T-cell (primary cell): ENCODE measurements around the gene WBP2. TPM values are rescaled to one million over a fixed set of nuclear protein-coding genes. Genes with fewer than 3 reads are reported as not detected.

ENCODE experiments used
- ATAC-seq, 4 experiments: fragments of 200-7000 bp in 3 of 4; fragments of 150-1000 bp in 1 of 4; cut with Tn5 transposase; replicated peaks in 1 of 4; 1 replicate in 3 of 4; 2 replicates in 1 of 4; pipeline ENCODE4 v1.10.0; 2021; ENCODE audit warnings: moderate library complexity in 3 of 4, mild to moderate bottlenecking in 2 of 4, moderate number of reproducible peaks in 1 of 4
- CTCF ChIA-PET, 2 donors: fragments of 300-600 bp; sonication (Branson Sonifier 250); formaldehyde crosslinking; loops; one replicate each; lab custom pipeline; 2022; ENCODE audit warnings: antibody characterized with exemption in 2 of 2; lab: Charles Lee
- POLR2A ChIA-PET, 2 donors: fragments of 300-600 bp; sonication (Branson Sonifier 250); formaldehyde crosslinking; loops; one replicate each; lab custom pipeline; 2022; ENCODE audit warnings: antibody characterized with exemption in 2 of 2; lab: Charles Lee
- DNase-seq, 35 experiments: peaks; one replicate each; pipeline versions ENCODE4 v3.0.0 to v3.0.0-alpha.2; 2013 to 2023
- H3K27ac ChIP-seq: one replicate; pipeline ENCODE4 v1.5.1; 2013; ENCODE audit warnings: low read length
- H3K27me3 ChIP-seq, 2 experiments: replicated peaks in 1 of 2; 1 replicate in 1 of 2; 2 replicates in 1 of 2; pipeline versions ENCODE4 v1.6.1 to v1.7.0; 2013; ENCODE audit warnings: low read length in 1 of 2, mixed read lengths in 1 of 2; ENCODE audit not compliant: control insufficient read depth in 2 of 2, insufficient read depth in 2 of 2; ENCODE audit errors: extremely low read depth in 1 of 2
- H3K36me3 ChIP-seq, 2 donors: 1 replicate in 1 of 2; 2 replicates in 1 of 2; pipeline versions ENCODE4 v1.6.1 to v1.7.0; 2013; ENCODE audit warnings: low read length in 1 of 2; ENCODE audit not compliant: control insufficient read depth in 2 of 2, insufficient read depth in 1 of 2; ENCODE audit errors: extremely low read depth in 1 of 2
- H3K4me1 ChIP-seq, 2 experiments: 1 replicate in 1 of 2; 2 replicates in 1 of 2; pipeline versions ENCODE4 v1.6.1 to v1.7.0; 2013; ENCODE audit warnings: low read length in 2 of 2, mixed read lengths in 1 of 2; ENCODE audit not compliant: insufficient read depth in 2 of 2, control insufficient read depth in 1 of 2; ENCODE audit errors: extremely low read depth in 1 of 2
- H3K4me3 ChIP-seq, 2 donors: 1 replicate in 1 of 2; 2 replicates in 1 of 2; pipeline versions ENCODE4 v1.5.1 to v1.7.0; 2013; ENCODE audit warnings: mild to moderate bottlenecking in 2 of 2, low read length in 1 of 2, moderate library complexity in 1 of 2; ENCODE audit not compliant: control insufficient read depth in 1 of 2; ENCODE audit errors: extremely low read depth in 1 of 2
- H3K9me3 ChIP-seq: 2 replicates; pipeline ENCODE4 v1.7.0; 2013
- H3K27ac Mint-ChIP-seq, 2 donors: one replicate each; pipeline ENCODE4 v1.8.0; 2020 to 2021; ENCODE audit warnings: mild to moderate bottlenecking in 2 of 2, mixed read lengths in 2 of 2
- H3K27me3 Mint-ChIP-seq, 2 donors: one replicate each; pipeline ENCODE4 v1.8.0; 2021 to 2022; ENCODE audit warnings: mixed read lengths in 2 of 2
- H3K36me3 Mint-ChIP-seq: one replicate; pipeline ENCODE4 v1.8.0; 2021; ENCODE audit warnings: mixed read lengths
- H3K4me1 Mint-ChIP-seq, 3 donors: one replicate each; pipeline ENCODE4 v1.8.0; 2020 to 2022; ENCODE audit warnings: mixed read lengths in 3 of 3, mild to moderate bottlenecking in 1 of 3
- H3K4me3 Mint-ChIP-seq, 3 donors: one replicate each; pipeline ENCODE4 v1.8.0; 2020 to 2022; ENCODE audit warnings: mild to moderate bottlenecking in 3 of 3, mixed read lengths in 3 of 3, moderate library complexity in 3 of 3
- H3K9me3 Mint-ChIP-seq, 3 donors: one replicate each; pipeline ENCODE4 v1.8.0; 2020 to 2022; ENCODE audit warnings: mixed read lengths in 3 of 3
- WGBS: methylation state at CpG from one replicate; pipeline ENCODE4 v1.1.5; 2013; ENCODE audit warnings: missing lambda C conversion rate; ENCODE audit not compliant: insufficient coverage; 5-methylcytosine and 5-hydroxymethylcytosine counted together
- total RNA-seq, 35 experiments: library from RNA in 6 of 35; stranded (reverse) in 6 of 35; fragments of 120-200 nt in 1 of 35; gene quantifications; one replicate each; pipeline versions ENCODE4 v1.2.1 to v1.2.4 and lab custom pipeline; 2013 to 2026

The WBP2 gene
- total RNA-seq, 5 donors from 2014 or later (not counting 1 experiment from before 2014, with no cell fraction given), result 91.4 to 158 (median 138) TPM

- no peaks in the 10 kb centered on the region for H3K27me3 ChIP-seq
- H3K27ac ChIP-seq, result no peak overlapping the region
- ChIA-PET POLR2A (no interaction called here), CTCF (no interaction called here)
- peaks cover 57 to 81% of the 10 kb centered on the region in 2 donors for H3K36me3 ChIP-seq
- H3K27ac Mint-ChIP-seq, result no peak overlapping the region
- no peaks in the 10 kb centered on the region for H3K9me3 Mint-ChIP-seq
- peaks cover 24% of the 10 kb centered on the region for H3K36me3 Mint-ChIP-seq
- no peaks in the 10 kb centered on the region for H3K9me3 ChIP-seq
- H3K4me1 Mint-ChIP-seq, result peaks cover 16 to 18% (median 17%) of the 10 kb centered on the region in 3 donors
- WGBS, result 84% methylated on average over 11 of the region's 16 CpGs
- no peak overlapping the region for H3K4me3 ChIP-seq
- H3K4me1 ChIP-seq, result peaks cover 2 to 23% of the 10 kb centered on the region in 2 experiments
- no peak overlapping the region for H3K4me3 Mint-ChIP-seq
- H3K27me3 Mint-ChIP-seq, result no peaks in the 10 kb centered on the region
- ATAC-seq, result no peak
- DNase-seq, result no peak
Measured at GRCh38 chr17:75819678-75820077, 35.5 kb downstream of the WBP2 start.

- Histone ChIP-seq H3K27ac (no peak overlapping the region), H3K4me1 (peaks cover 2 to 23% of the 10 kb centered on the region in 2 experiments), H3K4me3 (no peak overlapping the region), H3K36me3 (peaks cover 62 to 80% of the 10 kb centered on the region in 2 donors), H3K27me3 (no peaks in the 10 kb centered on the region), H3K9me3 (no peaks in the 10 kb centered on the region)
- POLR2A ChIA-PET, result no interaction called here
- no peaks in the 10 kb centered on the region for H3K9me3 Mint-ChIP-seq
- H3K4me1 Mint-ChIP-seq, result peaks cover 16 to 18% (median 17%) of the 10 kb centered on the region in 3 donors
- peaks cover 24% of the 10 kb centered on the region for H3K36me3 Mint-ChIP-seq
- ATAC-seq, result no peak
- peak overlapping the region in 1 of 2 donors; percentile 74 for H3K27ac Mint-ChIP-seq
- no peak for DNase-seq
- 97% methylated on average over 4 of the region's 7 CpGs for WGBS
- no peaks in the 10 kb centered on the region for H3K27me3 Mint-ChIP-seq
- CTCF ChIA-PET, result no interaction called here
- no peak overlapping the region for H3K4me3 Mint-ChIP-seq
Measured at GRCh38 chr17:75819116-75819515, 36.0 kb downstream of the WBP2 start.

DNA sequence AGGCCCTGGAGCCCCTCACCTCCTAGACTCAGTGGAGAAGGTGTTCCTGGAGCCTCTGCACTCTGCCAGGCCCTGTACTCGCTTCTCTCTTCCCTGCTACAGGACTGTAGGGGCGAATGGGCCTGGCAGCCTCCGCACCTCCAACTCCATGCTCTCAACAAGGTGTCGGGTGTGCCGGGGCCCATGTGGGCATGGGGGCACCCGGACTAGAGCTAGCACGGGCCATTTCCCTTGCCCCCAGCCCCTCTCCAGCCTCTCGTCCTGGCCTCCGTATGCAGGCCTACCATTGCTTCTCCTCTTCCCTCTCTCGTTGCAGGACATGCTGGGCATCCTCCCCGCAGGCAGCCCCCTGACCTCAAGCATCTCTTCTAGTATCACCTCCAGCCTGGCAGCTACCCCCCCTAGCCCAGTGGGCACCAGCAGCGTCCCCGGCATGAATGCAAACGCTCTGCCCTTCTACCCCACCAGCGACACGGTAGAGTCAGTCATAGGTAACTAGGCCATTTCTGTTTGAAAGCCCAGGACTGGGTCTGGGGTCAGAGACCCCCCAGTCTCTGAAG lies 36.7 kb downstream of the WBP2 start:
- H3K4me1 ChIP-seq, result peaks cover 2 to 23% of the 10 kb centered on the region in 2 experiments
- no peaks in the 10 kb centered on the region for H3K9me3 ChIP-seq
- H3K36me3 Mint-ChIP-seq, result peaks cover 24% of the 10 kb centered on the region
- H3K9me3 Mint-ChIP-seq, result no peaks in the 10 kb centered on the region
- ATAC-seq (no peak), DNase-seq (no peak)
- peak overlapping the region in 1 of 2 donors; percentile 74 for H3K27ac Mint-ChIP-seq
- 97% methylated on average over 15 of the region's 16 CpGs for WGBS
- no peak overlapping the region for H3K27ac ChIP-seq
- H3K4me3 ChIP-seq, result no peak overlapping the region
- H3K27me3 Mint-ChIP-seq, result no peaks in the 10 kb centered on the region
- ChIA-PET CTCF (no interaction called here), POLR2A (no interaction called here)
- no peaks in the 10 kb centered on the region for H3K27me3 ChIP-seq
- H3K36me3 ChIP-seq, result peaks cover 56 to 80% of the 10 kb centered on the region in 2 donors
- H3K4me1 Mint-ChIP-seq, result peaks cover 16 to 18% (median 17%) of the 10 kb centered on the region in 3 donors
- H3K4me3 Mint-ChIP-seq, result no peak overlapping the region

GRCh38 chr17:75817571-75817970 lies 37.6 kb downstream of the WBP2 start:
- Mint-ChIP-seq H3K27ac (no peak overlapping the region), H3K36me3 (peaks cover 27% of the 10 kb centered on the region), H3K4me1 (peaks cover 16 to 18% (median 17%) of the 10 kb centered on the region in 3 donors), H3K4me3 (no peak overlapping the region), H3K27me3 (no peaks in the 10 kb centered on the region), H3K9me3 (no peaks in the 10 kb centered on the region)
- no peaks in the 10 kb centered on the region for H3K9me3 ChIP-seq
- 99% methylated on average over 6 of the region's 6 CpGs for WGBS
- ATAC-seq, result no peak
- POLR2A ChIA-PET, result interaction anchor here in 1 of 2 donors (0.5 kb wide), 1 partner anchor 29 kb away, joined by 3 read pairs; no protein-coding TSS in a partner anchor
- CTCF ChIA-PET, result no interaction called here
- no peak overlapping the region for H3K27ac ChIP-seq
- no peaks in the 10 kb centered on the region for H3K27me3 ChIP-seq
- DNase-seq, result no peak
- no peak overlapping the region for H3K4me3 ChIP-seq
- peaks cover 52 to 80% of the 10 kb centered on the region in 2 donors for H3K36me3 ChIP-seq
- H3K4me1 ChIP-seq, result peaks cover 2 to 16% of the 10 kb centered on the region in 2 experiments

DNA sequence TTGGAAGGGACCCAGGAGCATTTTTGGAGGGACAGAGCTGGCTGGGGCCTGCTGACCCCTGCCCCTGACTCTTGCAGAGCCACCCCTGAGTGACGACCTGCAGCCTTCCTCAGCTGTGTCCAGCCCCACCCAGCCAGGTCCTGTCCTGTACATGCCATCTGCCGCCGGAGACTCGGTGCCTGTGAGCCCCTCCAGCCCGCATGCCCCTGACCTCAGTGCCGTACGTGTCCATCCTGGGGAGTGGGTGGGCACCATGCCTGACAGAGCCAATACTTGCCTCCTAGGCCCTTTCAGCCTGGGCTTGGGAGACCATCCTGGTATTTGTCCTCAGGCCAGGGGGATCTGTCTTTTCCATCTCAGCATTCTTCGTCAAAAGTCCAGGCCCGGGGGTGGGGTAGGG lies 38.4 kb downstream of the WBP2 start:
- no peaks in the 10 kb centered on the region for H3K9me3 Mint-ChIP-seq
- H3K4me1 ChIP-seq, result peaks cover 1 to 7% of the 10 kb centered on the region in 2 experiments
- no peak overlapping the region for H3K27ac ChIP-seq
- peaks cover 55 to 85% of the 10 kb centered on the region in 2 donors for H3K36me3 ChIP-seq
- H3K36me3 Mint-ChIP-seq, result peaks cover 30% of the 10 kb centered on the region
- CTCF ChIA-PET, result no interaction called here
- peaks cover 8 to 10% (median 8%) of the 10 kb centered on the region in 3 donors for H3K4me1 Mint-ChIP-seq
- no peak for ATAC-seq
- H3K9me3 ChIP-seq, result no peaks in the 10 kb centered on the region
- over 99% methylated on average over 9 of the region's 9 CpGs for WGBS
- no peaks in the 10 kb centered on the region for H3K27me3 ChIP-seq
- no peak overlapping the region for H3K4me3 Mint-ChIP-seq
- POLR2A ChIA-PET, result no interaction called here
- no peak overlapping the region for H3K4me3 ChIP-seq
- no peak overlapping the region for H3K27ac Mint-ChIP-seq
- no peak for DNase-seq
- H3K27me3 Mint-ChIP-seq, result no peaks in the 10 kb centered on the region

DNA sequence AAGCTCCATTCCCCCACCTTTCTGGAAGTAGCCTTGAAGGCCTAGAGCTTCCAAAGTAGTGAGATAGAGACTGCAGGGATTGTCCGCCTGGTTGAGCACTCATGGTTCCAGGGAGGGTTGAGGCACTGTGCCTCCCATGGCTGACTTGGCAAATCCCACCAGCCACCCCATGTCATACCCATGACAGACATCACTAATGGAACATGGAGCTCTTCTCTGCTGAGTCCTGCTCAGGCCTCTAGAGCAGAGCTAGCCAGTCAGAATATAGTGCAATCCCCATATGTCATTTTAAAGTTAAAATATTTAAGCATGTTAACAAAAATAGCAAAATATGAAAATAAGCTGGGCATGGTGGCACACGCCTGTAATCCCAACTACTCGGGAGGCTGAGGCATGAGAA lies 39.7 kb downstream of the WBP2 start:
- 100% methylated on average over 1 of the region's 3 CpGs for WGBS
- DNase-seq, result no peak
- Histone ChIP-seq H3K4me3 (no peak overlapping the region), H3K36me3 (peaks cover 52 to 85% of the 10 kb centered on the region in 2 donors), H3K9me3 (no peaks in the 10 kb centered on the region), H3K27me3 (no peaks in the 10 kb centered on the region), H3K4me1 (no peaks in the 10 kb centered on the region), H3K27ac (no peak overlapping the region)
- Mint-ChIP-seq H3K4me3 (no peak overlapping the region), H3K9me3 (no peaks in the 10 kb centered on the region), H3K27ac (no peak overlapping the region), H3K4me1 (peaks cover 0 to 2% (median 0%) of the 10 kb centered on the region in 3 donors), H3K36me3 (peaks cover 24% of the 10 kb centered on the region), H3K27me3 (no peaks in the 10 kb centered on the region)
- no peak for ATAC-seq
- ChIA-PET POLR2A (no interaction called here), CTCF (interaction anchor here (0.6 to 0.7 kb wide), 2 partner anchors 16 to 67 kb away, joined by 3 to 4 read pairs; no protein-coding TSS in a partner anchor)
